Measurements from ENCODE around the gene RAD51C.
A peak's percentile ranks its signal among the peaks of the same experiment; 100 is the strongest.
"Not testable (repeated sequence)": the region's sequence is repeated elsewhere in the genome, so short reads cannot be mapped to it uniquely, and the experiment has no call there.

Gene RAD51C

DNA sequence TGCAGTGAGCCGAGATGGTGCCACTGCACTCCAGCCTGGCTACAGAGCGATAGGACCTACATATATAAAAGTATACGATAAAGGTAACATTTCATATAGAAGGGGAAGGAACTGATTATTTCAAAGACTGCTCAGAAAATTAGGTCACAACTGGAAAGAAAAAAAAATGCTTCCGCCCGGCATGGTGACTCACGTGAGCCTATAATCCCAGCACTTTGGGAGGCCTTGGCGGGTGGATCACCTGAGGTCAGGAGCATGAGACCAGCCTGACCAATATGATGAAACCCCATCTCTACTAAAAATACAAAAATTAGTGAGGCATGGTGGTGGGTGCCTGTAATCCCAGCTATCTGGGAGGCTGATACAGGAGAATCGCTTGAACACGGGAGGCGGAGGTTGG, 8.4 kb upstream of the RAD51C start:
- no peak for DNase-seq (ENCODE audit: low read depth)

DNA sequence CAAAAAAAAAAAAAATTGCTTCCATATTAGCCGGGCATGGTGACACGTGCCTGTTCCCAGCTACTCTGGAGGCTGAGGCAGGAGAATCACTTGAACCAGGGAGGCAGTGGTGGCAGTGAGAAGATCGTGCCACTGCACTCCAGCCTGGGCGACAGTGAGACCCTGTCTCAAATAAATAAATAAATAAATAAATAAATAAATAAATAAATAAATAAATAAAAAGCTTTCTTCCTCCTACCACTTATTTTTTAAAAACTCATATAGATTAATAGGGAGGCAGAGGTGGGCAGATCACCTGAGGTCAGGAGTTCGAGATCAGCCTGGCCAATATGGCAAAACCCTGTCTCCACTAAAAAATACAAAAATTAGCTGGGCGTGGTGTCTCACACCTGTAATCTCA, 7.9 kb upstream of the RAD51C start:
- DNase-seq (ENCODE audit: low read depth) = not testable (repeated sequence)

DNA sequence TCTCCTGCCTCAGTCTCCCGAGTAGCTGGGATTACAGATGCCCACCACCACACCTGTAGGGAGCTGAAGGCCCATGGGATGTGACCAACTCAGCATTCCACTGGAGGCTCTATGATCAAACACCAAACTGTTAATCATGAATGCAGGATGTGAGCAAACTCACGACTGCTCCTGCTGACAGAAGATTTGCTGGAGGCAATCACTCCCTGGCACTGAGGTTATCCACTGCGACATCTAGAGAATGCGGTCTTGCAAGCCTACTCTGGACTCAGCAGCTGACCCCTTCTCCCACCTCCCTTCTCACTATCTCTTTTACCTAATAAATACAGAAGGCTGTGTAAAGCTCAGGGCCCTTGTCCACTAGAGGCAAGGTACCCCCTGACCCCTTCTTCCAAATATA, 5.4 kb upstream of the RAD51C start:
- DNase-seq (ENCODE audit: low read depth) = no peak

DNA sequence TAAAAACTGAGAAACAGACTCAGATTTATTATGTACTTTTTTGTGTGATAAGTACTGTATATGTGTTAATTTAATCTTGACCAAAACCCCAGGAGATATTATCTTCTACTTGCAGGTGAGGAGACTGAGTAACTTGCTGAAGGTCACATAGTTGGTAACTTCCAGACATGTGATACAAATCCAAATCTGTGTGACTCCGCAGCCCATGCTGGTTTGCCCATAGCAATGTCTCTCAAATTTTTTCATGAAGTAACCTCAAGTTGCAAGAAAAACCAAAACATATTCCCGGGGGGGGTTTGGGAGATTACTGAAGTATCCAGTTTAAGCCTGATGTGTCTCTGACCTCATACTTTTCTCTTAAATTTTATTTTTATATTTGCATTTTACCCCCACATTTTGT, 3.9 kb upstream of the RAD51C start:
- DNase-seq (ENCODE audit: low read depth) = no peak

DNA sequence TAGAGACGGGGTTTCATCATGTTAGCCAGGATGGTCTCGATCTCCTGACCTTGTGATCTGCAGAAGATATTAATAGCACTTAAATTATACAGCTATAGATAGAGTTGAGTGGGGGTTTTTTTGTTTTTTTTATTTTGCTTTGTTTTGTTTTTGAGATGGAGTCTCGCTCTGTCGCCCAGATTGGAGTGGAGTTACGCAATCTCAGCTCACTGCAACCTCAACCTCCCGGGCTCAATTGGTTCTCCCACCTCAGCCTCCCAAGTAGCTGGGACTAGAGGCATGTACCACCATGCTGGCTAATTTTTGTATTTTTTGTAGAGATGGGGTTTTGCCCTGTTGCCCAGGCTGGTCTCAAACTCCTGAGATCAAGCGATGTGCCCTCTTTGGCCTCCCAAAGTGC, 2.4 kb upstream of the RAD51C start:
- DNase-seq (ENCODE audit: low read depth) = not testable (repeated sequence)

DNA sequence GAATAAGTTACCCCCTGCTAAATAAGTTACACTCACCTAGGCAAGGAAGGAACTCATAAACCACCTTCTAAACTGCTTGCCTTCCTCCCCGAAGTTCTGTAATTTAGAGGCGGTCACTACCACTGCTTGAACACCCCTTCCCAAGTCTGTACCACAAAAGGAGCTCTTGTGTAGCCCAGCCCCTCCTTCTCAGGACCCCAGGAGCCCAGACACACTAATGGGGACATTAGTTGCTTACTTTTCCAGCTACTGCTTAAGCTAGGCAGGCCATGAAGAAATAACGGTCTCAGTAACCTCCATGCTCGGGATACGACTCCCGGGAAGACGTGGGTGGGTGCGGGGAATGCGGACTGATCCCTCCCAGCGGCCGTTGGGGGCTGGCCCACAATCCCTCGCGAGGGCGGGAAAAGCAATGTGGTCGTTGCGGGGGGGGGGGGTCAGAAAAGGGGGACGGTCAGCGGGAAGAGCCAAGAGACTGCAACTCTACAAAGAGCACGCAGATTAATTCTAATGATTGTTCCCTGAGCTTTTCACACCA, 632 bp upstream of the RAD51C start, which contains the start of gene TEX14:
Gene TEX14 (minus strand): TSS at position 345 of the 538 bp plus-strand sequence. CDS start 40,044 bp downstream, outside the sequence.
- DNase-seq (ENCODE audit: low read depth) = no peak

DNA sequence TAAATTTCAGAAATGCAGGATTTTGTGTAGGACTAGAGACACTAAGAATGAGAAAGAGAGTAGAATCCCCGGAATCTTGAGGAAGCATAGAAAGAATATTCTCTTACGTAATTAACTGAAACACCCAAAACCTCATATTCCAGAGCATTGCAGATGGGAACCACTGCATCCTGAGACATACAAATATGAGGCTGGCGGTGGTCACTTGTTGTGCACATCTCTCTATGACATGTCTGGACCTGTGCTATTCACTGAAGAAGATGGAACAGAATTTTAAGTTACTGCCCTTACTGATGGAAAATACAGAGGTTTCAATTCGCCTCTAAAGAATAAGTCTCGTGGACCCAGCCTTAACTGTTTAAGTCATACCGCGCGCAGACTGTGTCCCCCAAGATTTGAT, 806 bp downstream of the RAD51C start:
- no peak for DNase-seq (ENCODE audit: low read depth)

DNA sequence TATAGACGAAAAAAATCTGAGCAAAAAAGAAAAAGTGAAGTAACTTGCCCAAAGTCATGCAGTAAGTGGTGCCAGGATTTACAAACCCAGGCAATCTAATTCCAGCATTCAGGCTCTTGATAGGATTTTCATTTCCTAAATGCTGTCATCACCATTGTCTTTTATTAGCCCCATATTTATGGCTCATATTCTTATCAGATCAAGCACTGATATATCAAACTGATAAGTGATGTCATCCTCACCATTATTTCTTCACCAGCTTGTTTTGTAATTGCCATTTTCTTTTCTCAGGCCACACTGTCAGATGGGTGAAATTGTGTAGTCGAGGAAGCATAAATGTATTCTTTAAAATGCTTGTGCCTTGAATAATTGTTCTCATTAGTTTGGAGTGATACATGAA, 1.3 kb downstream of the RAD51C start:
- no peak for DNase-seq (ENCODE audit: low read depth)

DNA sequence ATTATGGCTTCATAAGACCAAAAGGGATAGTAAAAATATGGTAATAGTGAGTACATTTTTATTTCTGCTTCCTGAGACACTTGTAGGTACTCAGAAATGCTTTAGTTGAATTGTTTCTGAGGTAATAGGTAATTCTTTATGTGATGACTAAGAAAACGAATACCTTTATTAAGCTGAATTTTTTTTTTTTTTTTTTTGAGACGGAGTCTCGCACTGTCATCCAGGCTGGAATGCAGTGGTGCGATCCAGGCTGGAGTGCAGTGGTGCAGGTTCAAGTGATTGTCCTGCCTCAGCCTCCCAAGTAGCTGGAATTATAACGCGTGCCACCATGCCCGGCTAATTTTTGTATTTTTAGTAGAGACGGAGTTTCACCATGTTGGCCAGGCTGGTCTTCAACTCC, 1.9 kb downstream of the RAD51C start:
- DNase-seq (ENCODE audit: low read depth) = no peak

DNA sequence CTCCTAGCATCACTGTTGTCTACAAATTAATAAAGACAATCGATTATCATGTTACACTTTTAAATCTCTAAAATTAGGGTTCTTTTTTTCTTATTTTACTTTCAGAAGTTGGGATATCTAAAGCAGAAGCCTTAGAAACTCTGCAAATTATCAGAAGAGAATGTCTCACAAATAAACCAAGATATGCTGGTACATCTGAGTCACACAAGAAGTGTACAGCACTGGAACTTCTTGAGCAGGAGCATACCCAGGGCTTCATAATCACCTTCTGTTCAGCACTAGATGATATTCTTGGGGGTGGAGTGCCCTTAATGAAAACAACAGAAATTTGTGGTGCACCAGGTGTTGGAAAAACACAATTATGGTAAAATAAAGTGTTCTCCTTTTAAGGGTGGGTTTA, 2.4 kb downstream of the RAD51C start:
- no peak for DNase-seq (ENCODE audit: low read depth)

DNA sequence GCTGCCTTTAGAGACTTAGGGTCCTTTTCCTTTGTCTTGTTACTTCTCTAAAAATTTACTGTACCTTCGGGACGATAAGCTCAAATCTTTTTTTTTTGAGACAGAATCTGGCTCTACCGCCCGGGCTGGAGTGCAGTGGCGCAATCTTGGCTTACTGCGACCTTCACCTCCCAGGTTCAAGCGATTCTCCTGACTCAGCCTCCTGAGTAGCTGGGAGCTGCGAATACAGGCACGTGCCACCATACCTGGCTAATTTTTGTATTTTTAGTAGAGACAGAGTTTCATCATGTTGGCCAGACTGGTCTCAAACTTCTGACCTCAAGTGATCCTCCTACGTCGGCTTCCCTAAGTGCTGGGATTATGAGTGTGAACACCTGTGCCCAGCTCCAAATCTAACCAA, 7.4 kb downstream of the RAD51C start:
- DNase-seq (ENCODE audit: low read depth) = no peak

DNA sequence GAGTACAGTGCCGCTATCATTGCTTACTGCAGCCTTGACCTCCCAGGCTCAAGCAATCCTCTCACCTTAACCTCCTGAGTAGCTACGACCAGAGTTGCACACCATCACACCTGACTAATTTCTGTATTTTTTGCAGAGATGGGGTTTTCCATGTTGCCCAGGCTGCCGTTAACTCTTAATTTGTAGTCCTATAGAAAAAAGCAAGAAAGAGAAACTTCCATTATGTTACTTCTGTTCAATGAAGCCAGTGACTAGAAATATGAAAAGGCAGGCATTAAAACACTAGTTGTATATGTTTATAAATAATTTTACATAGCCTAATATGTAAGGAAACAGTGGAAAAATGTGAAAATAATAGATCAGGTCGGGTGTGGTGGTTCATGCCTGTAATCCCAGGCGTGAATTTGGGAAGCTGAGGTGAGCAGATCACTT, 9.7 kb downstream of the RAD51C start:
- DNase-seq (ENCODE audit: low read depth) = no peak

DNA sequence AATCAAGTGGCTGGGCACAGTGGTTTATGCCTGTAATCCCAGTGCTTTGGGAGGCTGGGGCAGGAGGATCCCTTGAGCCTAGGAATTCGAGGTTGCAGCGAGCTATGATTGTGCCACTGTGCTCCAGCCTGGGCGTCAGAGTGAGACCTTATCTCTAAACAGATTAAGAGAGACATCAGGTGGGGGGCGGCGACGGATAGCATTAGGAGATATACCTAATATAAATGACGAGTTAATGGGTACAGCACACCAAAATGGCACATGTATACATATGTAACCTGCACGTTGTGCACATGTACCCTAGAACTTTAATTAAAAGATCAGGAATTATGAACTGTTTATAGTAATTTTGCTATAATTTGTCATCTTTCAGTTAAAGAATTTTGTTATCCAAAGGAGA, 10.3 kb downstream of the RAD51C start:
- DNase-seq (ENCODE audit: low read depth) = no peak

DNA sequence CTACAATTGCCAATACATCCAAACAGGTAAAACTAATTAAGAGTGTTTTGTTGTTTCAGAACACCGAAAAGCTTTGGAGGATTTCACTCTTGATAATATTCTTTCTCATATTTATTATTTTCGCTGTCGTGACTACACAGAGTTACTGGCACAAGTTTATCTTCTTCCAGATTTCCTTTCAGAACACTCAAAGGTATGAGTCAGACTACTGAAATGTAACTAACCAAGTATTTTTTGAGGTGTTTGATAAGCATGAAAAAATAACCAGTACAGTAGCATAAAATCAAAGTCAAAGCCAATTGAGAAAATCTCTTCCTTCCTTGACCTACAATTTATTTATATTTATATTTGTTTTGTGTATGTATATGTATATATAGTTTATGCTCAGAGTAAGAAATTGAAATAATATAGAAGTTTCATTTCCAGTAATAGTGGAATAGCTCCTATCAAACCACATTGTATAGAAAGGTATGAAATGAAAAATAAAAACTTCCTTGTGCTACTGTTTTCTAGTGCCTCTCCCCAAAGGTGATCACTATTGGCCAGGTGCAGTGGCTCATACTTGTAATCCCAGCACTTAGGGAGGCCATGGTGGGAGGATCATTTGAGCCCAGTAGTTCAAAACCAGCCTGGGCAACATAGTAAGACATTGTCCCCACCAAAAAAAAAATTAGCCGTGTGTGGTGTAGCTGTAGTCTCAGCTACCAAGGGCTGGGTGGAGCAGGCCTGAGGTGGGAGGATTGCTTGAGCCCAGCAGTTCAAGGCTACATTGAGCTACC, 10.9 kb downstream of the RAD51C start:
- no peak for DNase-seq (ENCODE audit: low read depth)

DNA sequence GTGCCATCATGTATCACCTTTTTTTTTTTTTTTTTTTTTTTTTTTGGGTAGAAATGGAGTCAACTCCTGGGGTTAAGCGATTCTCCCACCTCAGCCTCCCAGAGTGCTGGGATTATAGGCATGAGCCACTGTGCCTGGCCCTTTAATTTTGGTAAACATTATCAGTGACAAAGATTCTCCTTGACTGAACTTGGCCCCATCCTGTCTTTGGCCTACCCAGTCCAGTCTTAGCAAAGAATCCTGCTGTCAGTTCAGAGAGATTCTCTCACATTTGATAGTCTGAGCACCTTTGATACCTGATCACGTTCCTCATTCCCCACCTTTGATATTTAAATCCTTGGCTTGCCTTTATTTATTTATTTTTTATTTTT, 11.5 kb downstream of the RAD51C start:
- DNase-seq (ENCODE audit: low read depth) = no peak

DNA sequence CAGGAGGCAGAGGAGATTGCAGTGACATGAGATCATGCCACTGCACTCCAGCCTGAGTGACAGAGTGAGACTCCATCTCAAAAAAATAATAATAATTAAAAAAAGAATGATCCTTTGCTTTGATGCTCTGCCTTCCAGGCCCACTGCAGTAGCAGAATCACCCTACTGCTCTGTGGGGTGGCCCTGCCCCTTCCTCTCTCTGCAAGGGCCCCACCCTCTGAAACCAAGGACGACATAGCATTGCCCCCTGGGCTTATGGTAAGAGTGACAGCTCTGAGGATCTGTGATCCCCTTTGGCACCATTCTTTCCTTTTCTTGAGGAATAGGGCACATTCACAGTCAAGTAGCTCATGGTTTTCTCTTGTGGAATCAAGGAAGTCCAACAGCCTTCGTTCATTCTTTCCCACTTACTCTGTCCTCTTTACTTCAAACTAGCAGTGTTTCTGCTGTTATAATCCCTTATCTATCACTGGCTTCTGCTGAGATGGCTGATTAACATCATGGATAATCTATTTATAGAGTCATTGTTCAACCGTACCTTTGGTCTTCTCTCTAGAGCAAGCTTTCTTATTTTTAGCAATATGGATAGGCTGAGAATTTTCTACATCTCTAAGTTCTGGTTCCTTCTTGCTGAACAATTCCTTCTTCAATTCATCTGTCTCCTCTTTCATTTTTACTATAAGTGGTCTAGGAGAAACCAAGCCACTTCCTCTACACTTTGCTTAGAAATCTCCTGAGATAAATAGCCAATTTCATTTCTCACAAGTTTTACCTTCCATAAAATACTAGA, 14.1 kb downstream of the RAD51C start:
- DNase-seq (ENCODE audit: low read depth) = no peak

DNA sequence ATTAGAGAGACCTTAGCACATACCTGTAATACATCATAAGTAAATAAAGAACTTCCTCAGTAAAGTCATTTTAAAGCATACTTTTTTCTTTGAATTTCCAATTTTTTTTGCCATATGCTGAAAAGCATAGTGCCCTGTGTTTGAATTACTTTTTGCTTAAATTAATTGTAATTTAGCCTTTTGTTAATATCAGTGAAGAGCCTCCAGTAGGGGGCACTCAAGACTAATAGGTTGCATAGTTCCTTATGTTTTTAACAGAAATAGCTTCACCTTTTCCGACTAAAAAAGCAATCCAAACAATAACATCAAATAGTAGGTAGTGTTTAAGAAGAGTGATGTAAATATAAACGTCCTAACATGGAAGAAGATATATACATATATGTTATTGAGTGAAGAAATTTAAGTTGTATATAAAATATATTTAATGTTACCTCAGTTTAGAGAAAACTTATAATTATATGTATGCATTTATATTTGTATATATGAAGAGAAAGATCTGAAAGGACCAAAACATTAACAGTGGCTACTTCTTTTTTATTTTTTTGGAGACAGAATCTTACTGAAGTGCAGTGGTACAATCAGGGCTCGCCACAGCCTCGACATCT, 18.6 kb downstream of the RAD51C start:
- peak; percentile 6 for DNase-seq (ENCODE audit: low read depth)

DNA sequence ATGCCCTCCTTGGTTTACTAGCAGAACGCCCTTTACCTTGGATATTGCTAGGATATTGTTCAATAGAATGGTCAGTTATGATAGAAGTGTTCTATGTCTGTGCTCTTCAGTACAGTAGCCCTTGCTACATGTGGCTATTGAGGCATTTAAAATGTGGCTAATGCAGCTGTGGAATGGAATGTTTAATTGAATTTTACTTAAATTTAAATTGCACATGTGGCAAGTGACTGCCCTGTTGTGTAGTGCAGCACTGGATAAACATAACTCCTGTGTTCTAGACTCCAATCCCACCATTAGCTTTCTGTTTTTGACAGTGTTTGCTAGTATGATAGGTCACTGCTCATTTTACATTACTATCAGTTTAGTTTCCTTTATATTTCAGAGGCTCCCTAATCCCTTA, 29.9 kb downstream of the RAD51C start:
- DNase-seq (ENCODE audit: low read depth) = no peak

DNA sequence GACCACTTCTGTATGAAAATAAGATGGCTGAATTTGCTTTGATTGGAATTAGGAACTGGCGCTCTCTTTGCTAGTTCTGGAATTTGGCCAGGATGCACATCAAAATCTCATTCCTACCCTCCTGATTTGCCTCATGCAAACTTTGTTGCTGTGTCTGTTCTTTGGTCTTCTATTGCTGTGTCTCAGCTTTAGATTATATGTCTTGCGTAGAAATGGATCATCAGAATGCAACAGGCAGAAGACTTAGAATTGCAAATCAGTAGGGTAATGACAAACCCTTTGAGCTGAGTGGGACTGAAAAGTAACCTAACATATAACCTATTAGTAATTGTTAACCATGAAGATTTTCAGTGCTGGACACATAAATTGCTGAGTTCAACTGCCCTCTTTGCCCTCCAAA, 30.3 kb downstream of the RAD51C start:
- DNase-seq (ENCODE audit: low read depth) = no peak

DNA sequence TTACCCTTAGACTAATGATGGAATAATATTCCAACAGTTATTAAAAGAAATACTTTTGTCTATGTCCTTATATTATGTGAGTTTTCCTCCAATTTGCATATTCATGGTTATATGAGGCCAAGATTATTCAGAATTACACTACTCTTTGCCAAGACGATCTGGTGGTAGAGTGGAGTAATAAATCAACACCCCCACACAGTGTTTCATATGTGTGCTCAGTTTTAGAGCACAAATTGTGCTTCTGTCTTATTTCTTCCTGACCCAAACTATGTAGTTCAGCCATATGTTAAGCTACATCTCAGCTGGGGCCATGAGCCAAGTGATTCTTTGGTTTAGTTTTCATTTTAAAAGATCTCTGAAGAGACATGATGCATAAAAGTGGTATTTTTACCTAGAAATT, 36.4 kb downstream of the RAD51C start:
- DNase-seq (ENCODE audit: low read depth) = no peak

DNA sequence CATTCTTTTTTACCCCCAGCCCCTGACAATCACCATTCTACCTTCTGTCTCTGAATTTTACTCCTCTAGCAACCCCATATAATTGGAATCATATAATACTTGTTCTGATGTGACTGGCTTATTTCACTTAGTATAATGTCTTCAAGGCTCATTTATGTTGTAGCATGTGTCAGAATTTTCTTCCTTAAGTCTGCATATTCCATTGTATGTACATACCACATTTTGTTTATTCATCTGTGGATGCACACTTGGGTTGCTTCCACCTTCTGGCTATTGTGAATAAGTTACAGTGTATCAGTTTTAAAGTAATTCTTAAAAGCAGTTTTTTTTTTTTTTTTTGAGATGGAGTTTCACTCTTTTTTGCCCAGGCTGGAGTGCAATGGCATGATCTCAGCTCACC, 38.5 kb downstream of the RAD51C start:
- DNase-seq (ENCODE audit: low read depth) = no peak

DNA sequence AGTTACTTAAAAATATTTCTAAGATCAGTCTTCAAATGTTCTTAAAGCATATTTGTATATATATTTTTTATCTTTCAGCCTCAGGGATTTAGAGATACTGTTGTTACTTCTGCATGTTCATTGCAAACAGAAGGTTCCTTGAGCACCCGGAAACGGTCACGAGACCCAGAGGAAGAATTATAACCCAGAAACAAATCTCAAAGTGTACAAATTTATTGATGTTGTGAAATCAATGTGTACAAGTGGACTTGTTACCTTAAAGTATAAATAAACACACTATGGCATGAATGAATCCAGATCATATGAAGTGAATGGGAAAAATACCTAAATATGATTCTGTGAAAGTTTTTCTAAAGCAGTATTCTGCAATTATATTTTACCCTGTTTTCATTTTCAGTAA, 41.6 kb downstream of the RAD51C start:
- DNase-seq (ENCODE audit: low read depth) = no peak

DNA sequence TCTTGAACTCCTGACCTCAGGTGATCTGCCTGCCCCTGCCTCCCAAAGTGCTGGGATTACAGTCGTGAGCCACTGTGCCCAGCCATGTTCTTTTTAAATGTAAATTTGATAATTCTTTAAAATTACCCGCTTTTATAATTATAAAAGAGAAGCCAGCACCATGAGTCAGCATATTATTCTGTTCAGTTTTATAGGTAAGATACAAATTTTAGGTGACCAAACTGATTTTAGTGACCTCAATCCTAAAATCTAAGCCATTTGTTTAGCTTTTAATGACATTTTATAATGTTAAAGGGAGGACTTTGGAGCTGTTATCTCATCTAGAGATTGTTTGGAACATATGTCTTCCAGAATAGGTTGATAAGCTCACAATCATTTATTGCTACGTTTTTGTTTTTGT, 42.4 kb downstream of the RAD51C start:
- no peak for DNase-seq (ENCODE audit: low read depth)

Measured in stimulated activated CD8-positive, alpha-beta memory T cell treated with anti-CD3 and anti-CD28 coated beads, Interleukin-4, amount 100 ng/mL, for 24 hours (primary cell).